SK-N-SH (cell line): ENCODE data around the gene GPR3. TPM values are rescaled to one million over a fixed set of nuclear protein-coding genes. Genes with fewer than 3 reads are reported as not detected.

Source experiments
- CTCF ChIA-PET: fragments of 300-600, 350-600 bp; formaldehyde crosslinking; extraction: SDS; loops from one replicate; lab custom pipeline; 2021; lab: Yijun Ruan, JAX
- POLR2A ChIA-PET: fragments of 350-600 bp; sonication (Branson Sonifier 250); formaldehyde crosslinking; extraction: SDS; loops from one replicate; lab custom pipeline; 2020; ENCODE audit warnings: antibody characterized with exemption, inconsistent platforms; lab: Yijun Ruan, JAX
- DNase-seq: peaks from one replicate; pipeline ENCODE4 v3.0.0; 2012
- H2AFZ ChIP-seq: fragments of 200-600 bp; sonication (generic); 2 replicates; pipeline ENCODE4 v1.8.1; 2016; ENCODE audit warnings: antibody characterized with exemption, mild to moderate bottlenecking, low read depth
- H3F3A ChIP-seq: fragments of 200-600 bp; sonication (generic); replicated peaks from 2 replicates; pipeline ENCODE3; 2016; ENCODE audit warnings: antibody characterized with exemption, mild to moderate bottlenecking; ENCODE audit not compliant: insufficient read depth
- H3K27ac ChIP-seq, 2 experiments: fragments of 200-500 bp in 1 of 2; fragments of 200-600 bp in 1 of 2; sonication (Bioruptor generic) in 1 of 2; sonication (generic), shearing (Covaris generic) in 1 of 2; 2 replicates each; pipeline versions ENCODE4 v1.5.1 to v1.6.1; 2014 to 2016; ENCODE audit warnings: low read depth in 2 of 2, inconsistent platforms in 1 of 2, low read length in 1 of 2, mild to moderate bottlenecking in 1 of 2, mixed read lengths in 1 of 2
- H3K27me3 ChIP-seq: fragments of 200-600 bp; sonication (generic), shearing (Covaris generic); 2 replicates; pipeline ENCODE4 v1.6.1; 2016; ENCODE audit warnings: mixed run types; ENCODE audit not compliant: insufficient read depth
- H3K36me3 ChIP-seq, 2 experiments: fragments of 200-500 bp in 1 of 2; fragments of 200-600 bp in 1 of 2; sonication (Bioruptor generic) in 1 of 2; sonication (generic) in 1 of 2; replicated peaks in 1 of 2; 2 replicates each; pipeline versions ENCODE3 to v1.5.1; 2014 to 2016; ENCODE audit warnings: low read length in 1 of 2, mild to moderate bottlenecking in 1 of 2; ENCODE audit not compliant: insufficient read depth in 2 of 2, control insufficient read depth in 1 of 2
- H3K4me1 ChIP-seq, 2 experiments: fragments of 200-500 bp in 1 of 2; fragments of 200-600 bp in 1 of 2; sonication (Bioruptor generic) in 1 of 2; sonication (generic), shearing (Covaris generic) in 1 of 2; 2 replicates each; pipeline versions ENCODE4 v1.5.1 to v1.6.1; 2014 to 2016; ENCODE audit warnings: low read depth in 1 of 2, low read length in 1 of 2, mixed run types in 1 of 2; ENCODE audit not compliant: insufficient read depth in 2 of 2, control insufficient read depth in 1 of 2
- H3K4me2 ChIP-seq: fragments of 200-600 bp; sonication (generic), shearing (Covaris generic); 2 replicates; pipeline ENCODE4 v1.6.1; 2017; ENCODE audit warnings: mixed run types
- H3K4me3 ChIP-seq, 2 experiments: fragments of 200-500 bp in 1 of 2; fragments of 200-600 bp in 1 of 2; sonication (Bioruptor generic) in 1 of 2; sonication (generic), shearing (Covaris generic) in 1 of 2; 2 replicates each; pipeline versions ENCODE4 v1.5.1 to v1.8.1; 2014 to 2016; ENCODE audit warnings: low read depth in 2 of 2, inconsistent platforms in 1 of 2, low read length in 1 of 2, mild to moderate bottlenecking in 1 of 2, mixed read lengths in 1 of 2, moderate library complexity in 1 of 2
- H3K79me2 ChIP-seq: fragments of 200-600 bp; sonication (generic); 2 replicates; pipeline ENCODE4 v1.8.1; 2017; ENCODE audit warnings: mild to moderate bottlenecking; ENCODE audit not compliant: insufficient read depth
- H3K9ac ChIP-seq: fragments of 200-600 bp; sonication (generic); 2 replicates; pipeline ENCODE4 v1.6.1; 2017; ENCODE audit warnings: mixed run types
- H3K9me2 ChIP-seq: fragments of 200-600 bp; sonication (generic); 2 replicates; pipeline ENCODE4 v1.6.1; 2017; ENCODE audit warnings: mixed run types
- H3K9me3 ChIP-seq: fragments of 200-600 bp; sonication (generic); 2 replicates; pipeline ENCODE4 v1.6.1; 2017; ENCODE audit warnings: mixed run types, mild to moderate bottlenecking, moderate library complexity
- H4K20me1 ChIP-seq: fragments of 200-600 bp; sonication (generic); 2 replicates; pipeline ENCODE4 v1.6.1; 2017; ENCODE audit warnings: mild to moderate bottlenecking, mixed run types; ENCODE audit not compliant: insufficient read depth
- ELF1 ChIP-seq: IDR thresholded peaks from 2 replicates; pipeline ENCODE4 v1.4.0; 2012
- FOSL2 ChIP-seq: IDR thresholded peaks from 2 replicates; pipeline ENCODE4 v1.4.0; 2012; ENCODE audit warnings: low read depth, mild to moderate bottlenecking, moderate library complexity, borderline replicate concordance
- FOXM1 ChIP-seq: IDR thresholded peaks from 2 replicates; pipeline ENCODE4 v1.4.0; 2012; ENCODE audit warnings: low read depth, mild to moderate bottlenecking
- GABPA ChIP-seq: IDR thresholded peaks from 2 replicates; pipeline ENCODE4 v1.4.0; 2012; ENCODE audit warnings: low read depth, mild to moderate bottlenecking
- RAD21 ChIP-seq: IDR thresholded peaks from 2 replicates; pipeline ENCODE4 v1.6.1; 2012; ENCODE audit warnings: mild to moderate bottlenecking, low read length
- RCOR1 ChIP-seq: fragments of 150-350 bp; IDR thresholded peaks from 2 replicates; pipeline ENCODE4 v1.6.1; 2017; ENCODE audit warnings: antibody characterized with exemption, low read length
- TAF1 ChIP-seq: IDR thresholded peaks from 2 replicates; pipeline ENCODE4 v1.6.1; 2012; ENCODE audit warnings: low read depth, mild to moderate bottlenecking, low read length, moderate library complexity, borderline replicate concordance
- WGBS: methylation state at CpG from one replicate; pipeline ENCODE4 v1.1.6; 2017; ENCODE audit warnings: low lambda C conversion rate; 5-methylcytosine and 5-hydroxymethylcytosine counted together
- polyA plus RNA-seq, 3 experiments: library from polyadenylated mRNA; depleted of rRNA; stranded (reverse); fragments of >200 nt; gene quantifications; 2 replicates each; pipeline ENCODE4 v1.2.3, GENCODE V29; 2012
- TF ChIP-seq, protein P1 (sequence below): fragments of 150-350 bp; IDR thresholded peaks from 2 replicates; pipeline ENCODE4 v1.6.1; 2016; ENCODE audit warnings: mild to moderate bottlenecking, low read depth, low read length
- TF ChIP-seq, protein P2 (sequence below): IDR thresholded peaks from 2 replicates; pipeline ENCODE4 v1.4.0; 2012; ENCODE audit warnings: low read depth, borderline replicate concordance
- TF ChIP-seq, protein P3 (sequence below): IDR thresholded peaks from 2 replicates; pipeline ENCODE4 v1.4.0; 2012; ENCODE audit warnings: low read depth, borderline replicate concordance
- TF ChIP-seq, protein P4 (sequence below): IDR thresholded peaks from 2 replicates; pipeline ENCODE4; 2012

Gene GPR3
- polyA plus RNA-seq, 1 of the 3 experiments (the other 2 are of a cell fraction), result 6.0 TPM

DNA sequence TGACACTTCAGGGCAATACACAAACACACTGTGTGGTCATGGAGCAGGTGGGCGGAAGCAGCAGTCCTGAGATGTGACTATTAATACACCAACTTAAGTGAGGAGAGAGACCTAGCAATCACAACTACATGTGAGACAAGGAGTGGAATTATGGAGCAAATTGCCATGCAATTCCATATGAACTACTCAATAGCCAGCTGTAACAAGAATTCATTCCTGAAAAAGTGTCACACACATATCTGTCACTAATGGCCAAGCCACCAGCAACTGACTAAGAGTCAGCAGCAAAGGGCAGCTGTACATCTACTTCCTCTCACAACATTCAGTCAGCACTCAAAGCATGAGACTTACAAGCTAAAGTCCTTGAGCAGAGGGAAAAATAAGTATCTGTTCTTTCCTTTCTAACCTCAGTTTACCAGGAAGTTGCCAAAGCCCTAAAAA is 46.2 kb downstream of the GPR3 start:
- Histone ChIP-seq H3K36me3 (peaks cover 0 to 3% of the 10 kb centered on the region in 2 experiments), H3K4me2 (no peak overlapping the region), H4K20me1 (peaks cover 69% of the 10 kb centered on the region), H3F3A (no peaks in the 10 kb centered on the region), H3K9me3 (no peaks in the 10 kb centered on the region), H3K9ac (no peak overlapping the region), H3K4me1 (peaks cover 0 to 23% of the 10 kb centered on the region in 2 experiments; a peak in 1 of 4 replicates), H3K79me2 (peaks cover 97% of the 10 kb centered on the region), H3K27ac (no peak overlapping the region), H2AFZ (no peak overlapping the region), H3K27me3 (no peaks in the 10 kb centered on the region), H3K9me2 (no peaks in the 10 kb centered on the region), H3K4me3 (no peak overlapping the region)
- no peak for DNase-seq
- CTCF ChIA-PET, result interaction anchor here (0.9 to 1.0 kb wide), 2 partner anchors 10 to 167 kb away, joined by 3 read pairs; no protein-coding TSS in a partner anchor
- 88% methylated on average over 1 of the region's 1 CpG for WGBS
- TF ChIP-seq, protein P1, sequence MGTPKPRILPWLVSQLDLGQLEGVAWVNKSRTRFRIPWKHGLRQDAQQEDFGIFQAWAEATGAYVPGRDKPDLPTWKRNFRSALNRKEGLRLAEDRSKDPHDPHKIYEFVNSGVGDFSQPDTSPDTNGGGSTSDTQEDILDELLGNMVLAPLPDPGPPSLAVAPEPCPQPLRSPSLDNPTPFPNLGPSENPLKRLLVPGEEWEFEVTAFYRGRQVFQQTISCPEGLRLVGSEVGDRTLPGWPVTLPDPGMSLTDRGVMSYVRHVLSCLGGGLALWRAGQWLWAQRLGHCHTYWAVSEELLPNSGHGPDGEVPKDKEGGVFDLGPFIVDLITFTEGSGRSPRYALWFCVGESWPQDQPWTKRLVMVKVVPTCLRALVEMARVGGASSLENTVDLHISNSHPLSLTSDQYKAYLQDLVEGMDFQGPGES, result no peak
- TF ChIP-seq TAF1 (no peak), ELF1 (no peak), FOSL2 (no peak), RCOR1 (no peak)
- POLR2A ChIA-PET, result no interaction called here

DNA sequence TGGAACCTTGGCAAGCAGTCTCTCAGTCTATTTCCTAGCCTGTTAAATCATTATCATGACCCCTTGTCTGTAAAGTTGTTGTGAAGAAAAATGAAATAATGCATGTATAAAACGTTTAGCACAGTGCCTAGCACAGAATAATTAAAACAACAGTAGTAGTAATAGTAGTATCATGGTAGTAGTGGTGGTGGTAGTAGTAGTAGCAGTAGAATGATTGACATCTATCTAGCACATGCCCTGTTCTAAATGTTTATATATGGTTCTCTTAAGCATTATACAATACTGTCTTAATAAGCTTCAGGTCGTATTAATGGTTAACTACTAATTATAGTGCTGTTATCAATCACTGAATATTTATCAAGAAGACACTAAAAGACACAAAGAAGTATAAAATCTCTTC is 46.7 kb downstream of the GPR3 start:
- no peak overlapping the region for H3K27ac ChIP-seq
- peaks cover 97% of the 10 kb centered on the region for H3K79me2 ChIP-seq
- no peak overlapping the region for H2AFZ ChIP-seq
- no peaks in the 10 kb centered on the region for H3K9me2 ChIP-seq
- H3K4me2 ChIP-seq, result no peak overlapping the region
- POLR2A ChIA-PET, result no interaction called here
- H3K9me3 ChIP-seq, result no peaks in the 10 kb centered on the region
- H4K20me1 ChIP-seq, result peaks cover 67% of the 10 kb centered on the region
- H3K27me3 ChIP-seq, result no peaks in the 10 kb centered on the region
- H3K9ac ChIP-seq, result no peak overlapping the region
- 56% methylated on average over 2 of the region's 2 CpGs for WGBS
- no peak overlapping the region for H3K4me3 ChIP-seq
- H3F3A ChIP-seq, result no peaks in the 10 kb centered on the region
- H3K4me1 ChIP-seq, result peaks cover 0 to 23% of the 10 kb centered on the region in 2 experiments; a peak in 1 of 4 replicates
- peaks cover 0 to 3% of the 10 kb centered on the region in 2 experiments for H3K36me3 ChIP-seq
- CTCF ChIA-PET, result interaction anchor here (0.6 to 1.7 kb wide), 5 partner anchors 10 to 230 kb away, joined by 3 to 5 read pairs (median 3); no protein-coding TSS in a partner anchor
- TF ChIP-seq, protein P2, sequence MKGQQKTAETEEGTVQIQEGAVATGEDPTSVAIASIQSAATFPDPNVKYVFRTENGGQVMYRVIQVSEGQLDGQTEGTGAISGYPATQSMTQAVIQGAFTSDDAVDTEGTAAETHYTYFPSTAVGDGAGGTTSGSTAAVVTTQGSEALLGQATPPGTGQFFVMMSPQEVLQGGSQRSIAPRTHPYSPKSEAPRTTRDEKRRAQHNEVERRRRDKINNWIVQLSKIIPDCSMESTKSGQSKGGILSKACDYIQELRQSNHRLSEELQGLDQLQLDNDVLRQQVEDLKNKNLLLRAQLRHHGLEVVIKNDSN, result no peak
- TF ChIP-seq GABPA, result no peak
- no peak for DNase-seq

DNA sequence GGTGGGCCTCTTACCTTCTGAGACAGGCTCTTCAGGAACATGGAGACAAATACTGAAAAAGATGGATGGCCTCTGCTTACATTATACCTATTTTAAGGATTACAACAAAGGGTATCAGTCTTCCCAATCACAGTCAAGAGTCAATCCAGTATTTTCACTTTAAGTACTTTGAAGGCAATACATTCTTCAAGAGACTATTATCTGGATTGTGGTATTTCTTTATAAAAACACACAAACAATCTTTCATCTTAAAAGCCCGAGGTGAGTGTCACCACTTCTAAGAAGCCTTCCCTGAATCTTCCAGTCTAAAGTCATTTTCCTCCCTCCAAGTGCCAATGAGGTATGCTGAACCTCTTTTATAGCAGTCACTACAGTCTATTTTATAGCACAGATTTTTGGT is 52.2 kb downstream of the GPR3 start:
- no peaks in the 10 kb centered on the region for H3K9me2 ChIP-seq
- H3K9ac ChIP-seq, result no peak overlapping the region
- no peaks in the 10 kb centered on the region for H3K9me3 ChIP-seq
- no peaks in the 10 kb centered on the region for H3K27me3 ChIP-seq
- no peak overlapping the region for H2AFZ ChIP-seq
- POLR2A ChIA-PET, result no interaction called here
- H3K27ac ChIP-seq, result no peak overlapping the region
- H4K20me1 ChIP-seq, result peaks cover 70% of the 10 kb centered on the region
- H3F3A ChIP-seq, result peaks cover 12% of the 10 kb centered on the region
- no peak overlapping the region for H3K4me2 ChIP-seq
- peaks cover 0 to 10% of the 10 kb centered on the region in 2 experiments for H3K36me3 ChIP-seq
- CTCF ChIA-PET, result interaction anchor here (1.3 to 1.6 kb wide), 2 partner anchors 112 to 148 kb away, joined by 3 to 5 read pairs; no protein-coding TSS in a partner anchor
- WGBS, result 93% methylated on average over 1 of the region's 1 CpG
- DNase-seq, result no peak
- no peak for TF ChIP-seq RAD21
- TF ChIP-seq ELF1, result no peak
- TF ChIP-seq FOXM1, result no peak
- TF ChIP-seq, protein P3, sequence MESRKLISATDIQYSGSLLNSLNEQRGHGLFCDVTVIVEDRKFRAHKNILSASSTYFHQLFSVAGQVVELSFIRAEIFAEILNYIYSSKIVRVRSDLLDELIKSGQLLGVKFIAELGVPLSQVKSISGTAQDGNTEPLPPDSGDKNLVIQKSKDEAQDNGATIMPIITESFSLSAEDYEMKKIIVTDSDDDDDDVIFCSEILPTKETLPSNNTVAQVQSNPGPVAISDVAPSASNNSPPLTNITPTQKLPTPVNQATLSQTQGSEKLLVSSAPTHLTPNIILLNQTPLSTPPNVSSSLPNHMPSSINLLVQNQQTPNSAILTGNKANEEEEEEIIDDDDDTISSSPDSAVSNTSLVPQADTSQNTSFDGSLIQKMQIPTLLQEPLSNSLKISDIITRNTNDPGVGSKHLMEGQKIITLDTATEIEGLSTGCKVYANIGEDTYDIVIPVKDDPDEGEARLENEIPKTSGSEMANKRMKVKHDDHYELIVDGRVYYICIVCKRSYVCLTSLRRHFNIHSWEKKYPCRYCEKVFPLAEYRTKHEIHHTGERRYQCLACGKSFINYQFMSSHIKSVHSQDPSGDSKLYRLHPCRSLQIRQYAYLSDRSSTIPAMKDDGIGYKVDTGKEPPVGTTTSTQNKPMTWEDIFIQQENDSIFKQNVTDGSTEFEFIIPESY, result no peak
- TF ChIP-seq FOSL2, result no peak
- TF ChIP-seq, protein P4, sequence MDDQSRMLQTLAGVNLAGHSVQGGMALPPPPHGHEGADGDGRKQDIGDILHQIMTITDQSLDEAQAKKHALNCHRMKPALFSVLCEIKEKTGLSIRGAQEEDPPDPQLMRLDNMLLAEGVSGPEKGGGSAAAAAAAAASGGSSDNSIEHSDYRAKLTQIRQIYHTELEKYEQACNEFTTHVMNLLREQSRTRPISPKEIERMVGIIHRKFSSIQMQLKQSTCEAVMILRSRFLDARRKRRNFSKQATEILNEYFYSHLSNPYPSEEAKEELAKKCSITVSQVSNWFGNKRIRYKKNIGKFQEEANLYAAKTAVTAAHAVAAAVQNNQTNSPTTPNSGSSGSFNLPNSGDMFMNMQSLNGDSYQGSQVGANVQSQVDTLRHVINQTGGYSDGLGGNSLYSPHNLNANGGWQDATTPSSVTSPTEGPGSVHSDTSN, result no peak
- no peaks in the 10 kb centered on the region; a peak in 1 of 4 replicates for H3K4me1 ChIP-seq
- H3K4me3 ChIP-seq, result no peak overlapping the region
- H3K79me2 ChIP-seq, result peaks cover 96% of the 10 kb centered on the region
